GM20431 (cell line): ENCODE results near the gene NEAT1.

Experiments
- in situ Hi-C: fragments of 300-500 bp; cut with MseI, MboI; formaldehyde crosslinking; loops from one replicate; pipeline ENCODE4 v1.15.0; 2020; ENCODE audit warnings: low sequenced_read_pairs; ENCODE audit not compliant: unreplicated experiment

NEAT1 gene

GRCh38 chr11:65474864-65475263 is 52.3 kb downstream of the NEAT1 start:
- in situ Hi-C loops: no loop called here

GRCh38 chr11:65476632-65477148 is 54.1 kb downstream of the NEAT1 start:
- in situ Hi-C loops: no loop called here

- in situ Hi-C loops: no loop called here
Measured at GRCh38 chr11:65477149-65477965, 54.8 kb downstream of the NEAT1 start.

- in situ Hi-C loops: no loop called here
Measured at GRCh38 chr11:65478388-65479183, 56.0 kb downstream of the NEAT1 start.

- in situ Hi-C loops: no loop called here
Measured at GRCh38 chr11:65479184-65480145, 56.9 kb downstream of the NEAT1 start.

GRCh38 chr11:65482306-65482850 is 59.8 kb downstream of the NEAT1 start:
- in situ Hi-C loops: no loop called here

- in situ Hi-C loops: no loop called here
Measured at GRCh38 chr11:65485920-65486219, 63.3 kb downstream of the NEAT1 start.

GRCh38 chr11:65486570-65487466 is 64.2 kb downstream of the NEAT1 start:
- in situ Hi-C loops: no loop called here

- in situ Hi-C loops: no loop called here
Measured at GRCh38 chr11:65487467-65488272, 65.1 kb downstream of the NEAT1 start.

- in situ Hi-C loops: no loop called here
Measured at GRCh38 chr11:65488273-65489034, 65.9 kb downstream of the NEAT1 start.

- in situ Hi-C loops: no loop called here
Measured at GRCh38 chr11:65489035-65489705, 66.6 kb downstream of the NEAT1 start.

- in situ Hi-C loops: no loop called here
Measured at GRCh38 chr11:65489706-65490320, 67.2 kb downstream of the NEAT1 start.

GRCh38 chr11:65491163-65491465 is 68.5 kb downstream of the NEAT1 start:
- in situ Hi-C loops: no loop called here

- in situ Hi-C loops: no loop called here
Measured at GRCh38 chr11:65491614-65492386, 69.2 kb downstream of the NEAT1 start.

GRCh38 chr11:65492387-65492636 is 69.7 kb downstream of the NEAT1 start:
- in situ Hi-C loops: no loop called here

- in situ Hi-C loops: no loop called here
Measured at GRCh38 chr11:65492637-65493366, 70.2 kb downstream of the NEAT1 start.
